ENCODE measurements around the gene ATG9A. TPM values are rescaled to one million over a fixed set of nuclear protein-coding genes. Genes with fewer than 3 reads are reported as not detected.

ATG9A gene
- polyA plus RNA-seq, 1 donor from 2014 or later: 26.2 TPM

- Histone ChIP-seq H4K20me1 (ENCODE audit: insufficient read depth) (no peaks in the 10 kb centered on the region), H3K36me3 (ENCODE audit: insufficient read depth, low read length) (no peaks in the 10 kb centered on the region), H3K9ac (ENCODE audit: low read length) (peak within 1 kb of the TSS; percentile 60), H3K27ac (ENCODE audit: low read length) (no peak within 1 kb of the TSS), H3K9me2 (ENCODE audit: insufficient read depth, low read length) (no peaks in the 10 kb centered on the region), H3K79me2 (replicated peaks; ENCODE audit: insufficient read depth, low read length) (no peaks in the 10 kb centered on the region), H3K4me3 (ENCODE audit: low read length) (peak within 1 kb of the TSS; percentile 79), H3F3A (ENCODE audit: insufficient read depth, low read length, poor library complexity, severe bottlenecking) (no peaks in the 10 kb centered on the region), H3K27me3 (ENCODE audit: insufficient read depth, low read depth, low read length) (no peaks in the 10 kb centered on the region), H2AFZ (ENCODE audit: low read depth, low read length) (no peak within 1 kb of the TSS), H3K9me3 (ENCODE audit: low read length) (no peaks in the 10 kb centered on the region), H3K4me2 (ENCODE audit: low read length) (peak within 1 kb of the TSS; percentile 59)
- TF ChIP-seq SMC3 (conservative IDR thresholded peaks at IDR 0.05; ENCODE audit: poor library complexity) (peak; percentile 11), RAD21 (conservative IDR thresholded peaks at IDR 0.05) (no peak), TAF1 (IDR thresholded peaks at IDR 0.05; ENCODE audit: low read depth) (no peak), CTCF (IDR thresholded peaks at IDR 0.05; ENCODE audit: poor library complexity, severe bottlenecking) (no peak), MXI1 (conservative IDR thresholded peaks at IDR 0.05; ENCODE audit: poor library complexity, severe bottlenecking) (peak; percentile 91), EP300 (conservative IDR thresholded peaks at IDR 0.05; ENCODE audit: poor library complexity, severe bottlenecking) (no peak), EZH2 (IDR thresholded peaks at IDR 0.05; ENCODE audit: borderline replicate concordance, insufficient read depth, low read length, poor library complexity, severe bottlenecking) (no peak), POLR2AphosphoS5 (IDR thresholded peaks at IDR 0.05) (peak; percentile 80), REST (IDR thresholded peaks at IDR 0.05; ENCODE audit: borderline replicate concordance) (no peak)
These were observed 10.4 kb downstream of the ATG9A start, which contains the start of gene ABCB6 for GRCh38 chr2:219218732-219219701. TSS of gene ABCB6 (minus strand) at chr2:219218958. CDS start at chr2:219218673, 285 bp downstream.

GRCh38 chr2:219218217-219218731 lies 11.2 kb downstream of the ATG9A start:
- H3K27me3 ChIP-seq (ENCODE audit: insufficient read depth, low read depth, low read length): no peaks in the 10 kb centered on the region
- H3K27ac ChIP-seq (ENCODE audit: low read length): no peak overlapping the region
- peak overlapping the region; percentile 60 for H3K9ac ChIP-seq (ENCODE audit: low read length)
- no peak overlapping the region for H2AFZ ChIP-seq (ENCODE audit: low read depth, low read length)
- H3K4me2 ChIP-seq (ENCODE audit: low read length): peak overlapping the region; percentile 59
- H3K9me3 ChIP-seq (ENCODE audit: low read length): no peaks in the 10 kb centered on the region
- TF ChIP-seq RAD21 (conservative IDR thresholded peaks at IDR 0.05) (no peak), POLR2AphosphoS5 (IDR thresholded peaks at IDR 0.05) (no peak), EZH2 (IDR thresholded peaks at IDR 0.05; ENCODE audit: borderline replicate concordance, insufficient read depth, low read length, poor library complexity, severe bottlenecking) (no peak), CTCF (IDR thresholded peaks at IDR 0.05; ENCODE audit: poor library complexity, severe bottlenecking) (no peak), SMC3 (conservative IDR thresholded peaks at IDR 0.05; ENCODE audit: poor library complexity) (no peak), MXI1 (conservative IDR thresholded peaks at IDR 0.05; ENCODE audit: poor library complexity, severe bottlenecking) (no peak), TAF1 (IDR thresholded peaks at IDR 0.05; ENCODE audit: low read depth) (no peak), EP300 (conservative IDR thresholded peaks at IDR 0.05; ENCODE audit: poor library complexity, severe bottlenecking) (no peak), REST (IDR thresholded peaks at IDR 0.05; ENCODE audit: borderline replicate concordance) (no peak)
- H3F3A ChIP-seq (ENCODE audit: insufficient read depth, low read length, poor library complexity, severe bottlenecking): no peaks in the 10 kb centered on the region
- H3K9me2 ChIP-seq (ENCODE audit: insufficient read depth, low read length): no peaks in the 10 kb centered on the region
- no peaks in the 10 kb centered on the region for H3K36me3 ChIP-seq (ENCODE audit: insufficient read depth, low read length)
- peak overlapping the region; percentile 79 for H3K4me3 ChIP-seq (ENCODE audit: low read length)
- no peaks in the 10 kb centered on the region for H3K79me2 ChIP-seq (replicated peaks; ENCODE audit: insufficient read depth, low read length)
- H4K20me1 ChIP-seq (ENCODE audit: insufficient read depth): no peaks in the 10 kb centered on the region
